HL-60/S4 treated with retinoic acid at 250 ng/mL for 4 days and 3 days (cell line): ENCODE measurements around the gene MAP4K2.

Experiments used
- in situ Hi-C: fragments of 300-500 bp; cut with MboI; formaldehyde crosslinking; loops from 2 replicates; pipeline ENCODE4 v1.7.0; 2022; ENCODE audit warnings: low sequenced_read_pairs

The MAP4K2 gene

GRCh38 chr11:64771861-64772260, 31.2 kb downstream of the MAP4K2 start:
- in situ Hi-C loops, result no loop called here

GRCh38 chr11:64770120-64770519, 32.9 kb downstream of the MAP4K2 start:
- in situ Hi-C loops, result no loop called here

- in situ Hi-C loops, result no loop called here
Observed at GRCh38 chr11:64769283-64769682, 33.7 kb downstream of the MAP4K2 start.

- in situ Hi-C loops, result no loop called here
Observed at GRCh38 chr11:64768300-64768694, 34.7 kb downstream of the MAP4K2 start.

GRCh38 chr11:64767344-64768299, 35.4 kb downstream of the MAP4K2 start:
- in situ Hi-C loops, result no loop called here

- in situ Hi-C loops, result no loop called here
Observed at GRCh38 chr11:64766881-64767280, 36.1 kb downstream of the MAP4K2 start.

- in situ Hi-C loops, result no loop called here
Observed at GRCh38 chr11:64765851-64766665, 37.0 kb downstream of the MAP4K2 start.

GRCh38 chr11:64765291-64765850, 37.6 kb downstream of the MAP4K2 start:
- in situ Hi-C loops, result no loop called here

- in situ Hi-C loops, result no loop called here
Observed at GRCh38 chr11:64764753-64765152, 38.3 kb downstream of the MAP4K2 start.

- in situ Hi-C loops, result no loop called here
Observed at GRCh38 chr11:64764040-64764611, 38.9 kb downstream of the MAP4K2 start.

- in situ Hi-C loops, result no loop called here
Observed at GRCh38 chr11:64763526-64764039, 39.4 kb downstream of the MAP4K2 start.

GRCh38 chr11:64762674-64763525, 40.1 kb downstream of the MAP4K2 start:
- in situ Hi-C loops, result no loop called here

GRCh38 chr11:64762277-64762673, 40.7 kb downstream of the MAP4K2 start:
- in situ Hi-C loops, result no loop called here

- in situ Hi-C loops, result no loop called here
Observed at GRCh38 chr11:64760759-64761420, 42.1 kb downstream of the MAP4K2 start.

- in situ Hi-C loops, result no loop called here
Observed at GRCh38 chr11:64759722-64760719, 43.0 kb downstream of the MAP4K2 start, which contains the start of gene PYGM. Gene PYGM (minus strand): TSS chr11:64759974. CDS start chr11:64759898, 76 bp downstream.

- in situ Hi-C loops, result no loop called here
Observed at GRCh38 chr11:64759131-64759721, 43.8 kb downstream of the MAP4K2 start.

- in situ Hi-C loops, result no loop called here
Observed at GRCh38 chr11:64758330-64759079, 44.5 kb downstream of the MAP4K2 start.
